ENCODE measurements around the gene PASK. TPM values are rescaled to one million over a fixed set of nuclear protein-coding genes. Genes with fewer than 3 reads are reported as not detected.

Gene PASK
- total RNA-seq, 1 donor from 2014 or later = 15.7 TPM

- intact Hi-C loops (cut with DNase I) = no loop called here
- H3K36me3 ChIP-seq = peaks cover 42% of the 10 kb centered on the region
- no peak for DNase-seq
- no peaks in the 10 kb centered on the region for H3K4me1 ChIP-seq
- no peak overlapping the region for H3K4me3 ChIP-seq
- H3K27me3 ChIP-seq = no peaks in the 10 kb centered on the region
- no peak for ATAC-seq
- H3K9me3 ChIP-seq = no peaks in the 10 kb centered on the region
- H3K27ac ChIP-seq = no peak overlapping the region
- no peak for TF ChIP-seq CTCF (IDR thresholded peaks at IDR 0.05)
These were observed 74.3 kb downstream of the PASK start for GRCh38 chr2:241074901-241075540.

GRCh38 chr2:241074065-241074818 is 75.0 kb downstream of the PASK start:
- no peak overlapping the region for H3K27ac ChIP-seq
- DNase-seq (no peak), ATAC-seq (no peak)
- TF ChIP-seq CTCF (IDR thresholded peaks at IDR 0.05) = no peak
- no peaks in the 10 kb centered on the region for H3K27me3 ChIP-seq
- no peak overlapping the region for H3K4me3 ChIP-seq
- intact Hi-C loops (cut with DNase I) = no loop called here
- no peaks in the 10 kb centered on the region for H3K9me3 ChIP-seq
- peaks cover 45% of the 10 kb centered on the region for H3K36me3 ChIP-seq
- no peaks in the 10 kb centered on the region for H3K4me1 ChIP-seq

- peaks cover 53% of the 10 kb centered on the region for H3K36me3 ChIP-seq
- H3K4me1 ChIP-seq = no peaks in the 10 kb centered on the region
- H3K27me3 ChIP-seq = no peaks in the 10 kb centered on the region
- no peak for ATAC-seq
- intact Hi-C loops (cut with DNase I) = no loop called here
- TF ChIP-seq CTCF (IDR thresholded peaks at IDR 0.05) = no peak
- no peak overlapping the region for H3K4me3 ChIP-seq
- no peak overlapping the region for H3K27ac ChIP-seq
- H3K9me3 ChIP-seq = no peaks in the 10 kb centered on the region
- no peak for DNase-seq
These were observed 75.9 kb downstream of the PASK start for GRCh38 chr2:241073166-241074064.

GRCh38 chr2:241072553-241073165 is 76.6 kb downstream of the PASK start:
- no peak overlapping the region for H3K4me3 ChIP-seq
- H3K27me3 ChIP-seq = no peaks in the 10 kb centered on the region
- H3K4me1 ChIP-seq = no peaks in the 10 kb centered on the region
- H3K27ac ChIP-seq = no peak overlapping the region
- intact Hi-C loops (cut with DNase I) = no loop called here
- H3K36me3 ChIP-seq = peaks cover 57% of the 10 kb centered on the region
- no peaks in the 10 kb centered on the region for H3K9me3 ChIP-seq
- ATAC-seq (no peak), DNase-seq (no peak)
- TF ChIP-seq CTCF (IDR thresholded peaks at IDR 0.05) = no peak

- no peak for TF ChIP-seq CTCF (IDR thresholded peaks at IDR 0.05)
- H3K36me3 ChIP-seq = peaks cover 62% of the 10 kb centered on the region
- intact Hi-C loops (cut with DNase I) = no loop called here
- no peaks in the 10 kb centered on the region for H3K9me3 ChIP-seq
- no peaks in the 10 kb centered on the region for H3K27me3 ChIP-seq
- no peak overlapping the region for H3K27ac ChIP-seq
- no peaks in the 10 kb centered on the region for H3K4me1 ChIP-seq
- ATAC-seq = no peak
- no peak for DNase-seq
- no peak overlapping the region for H3K4me3 ChIP-seq
These were observed 77.1 kb downstream of the PASK start for GRCh38 chr2:241072151-241072550.
